PC-9 (cell line): ENCODE measurements around the gene MST1R.

ENCODE experiments used
- CTCF ChIP-seq: fragments of 200-600 bp; sonication (generic); conservative IDR thresholded peaks from 2 replicates; pipeline ENCODE4 v1.6.1; 2017; ENCODE audit warnings: mixed run types, antibody characterized with exemption, mild to moderate bottlenecking, moderate library complexity
- EZH2 ChIP-seq: fragments of 200-600 bp; sonication (generic); IDR thresholded peaks from 2 replicates; pipeline ENCODE4 v1.8.0; 2017; ENCODE audit warnings: antibody characterized with exemption, low read depth

- TF ChIP-seq CTCF (0 out of 2 replicates have a peak, but pooled peaks have one; percentile 41), EZH2 (no peak)
Observed at GRCh38 chr3:49841126-49841696, 62.5 kb downstream of the MST1R start.
